Left lung (tissue), 10 donors: ENCODE results near the gene GALNT2. TPM values are rescaled to one million over a fixed set of nuclear protein-coding genes. Genes with fewer than 3 reads are reported as not detected.

Experiments
- ATAC-seq: fragments of 200-7000 bp; cut with Tn5 transposase; one replicate; pipeline ENCODE4 v1.9.1; 2020; ENCODE audit warnings: moderate library complexity
- DNase-seq, 4 donors: peaks; one replicate each; pipeline ENCODE4 v3.0.0-alpha.2; 2013 to 2020
- H3K27ac ChIP-seq, 2 donors: fragments of 200-600 bp; sonication (generic) in 1 of 2; one replicate each; pipeline versions ENCODE4 v1.5.0 to v1.8.0; 2020 to 2021
- H3K27me3 ChIP-seq, 2 donors: fragments of 200-600 bp; sonication (generic) in 1 of 2; one replicate each; pipeline versions ENCODE4 v1.5.0 to v1.8.0; 2020 to 2021
- H3K36me3 ChIP-seq, 2 donors: fragments of 200-600 bp; sonication (generic) in 1 of 2; one replicate each; pipeline versions ENCODE4 v1.5.0 to v1.8.0; 2020 to 2021
- H3K4me1 ChIP-seq, 2 donors: fragments of 200-600 bp; one replicate each; pipeline ENCODE4 v1.8.0; 2021
- H3K4me3 ChIP-seq, 2 donors: fragments of 200-600 bp; sonication (generic) in 1 of 2; one replicate each; pipeline versions ENCODE4 v1.5.0 to v1.8.0; 2020 to 2021; ENCODE audit warnings: mild to moderate bottlenecking in 1 of 2
- H3K9me3 ChIP-seq, 2 donors: fragments of 200-600 bp; sonication (generic) in 1 of 2; one replicate each; pipeline versions ENCODE4 v1.5.0 to v1.8.0; 2020 to 2021
- CTCF ChIP-seq, 2 donors: fragments of 200-600 bp; sonication (generic) in 1 of 2; IDR thresholded peaks; one replicate each; pipeline versions ENCODE4 v1.5.0 to v1.8.0; 2021; ENCODE audit warnings: antibody characterized with exemption in 2 of 2
- intact Hi-C, 2 donors: fragments of 100-400 bp; cut with DNase I; formaldehyde crosslinking; loops; one replicate each; pipeline versions ENCODE4 v1.11.2 to v1.14.2; 2022
- polyA plus RNA-seq, 6 donors: library from polyadenylated mRNA; unstranded; fragments of 120-200 nt; gene quantifications; one replicate each; pipeline ENCODE4 v1.2.1, GENCODE V29; 2013; ENCODE audit not compliant: insufficient read length in 6 of 6
- total RNA-seq, 2 donors: library from RNA; stranded (reverse); fragmentation: NEBNext Ultra II Directional; extraction: Animal tissue kit (Norgen Biotek cat#: 25700); gene quantifications; one replicate each; pipeline ENCODE4 v1.2.1, GENCODE V29; 2021
- donor health status: DM: no; HTN: yes; CAD: no.
- donor health status: DM: no; HTN: no; CAD: no.

The GALNT2 gene
- total and polyA plus RNA-seq, 8 donors = 27.6 to 114 (median 40.0) TPM

- Histone ChIP-seq H3K4me3 (no peak overlapping the region), H3K27me3 (no peaks in the 10 kb centered on the region), H3K4me1 (peaks cover 17 to 55% of the 10 kb centered on the region in 2 donors), H3K27ac (peak overlapping the region in 1 of 2 donors; percentile 50), H3K9me3 (no peaks in the 10 kb centered on the region), H3K36me3 (no peaks in the 10 kb centered on the region)
- DNase-seq (no peak), ATAC-seq (peak; percentile 52)
- intact Hi-C loops = no loop called here
- no peak for TF ChIP-seq CTCF (IDR thresholded peaks at IDR 0.05)
Observed at GRCh38 chr1:230127105-230128054, 60.3 kb downstream of the GALNT2 start.

- no peak for TF ChIP-seq CTCF (IDR thresholded peaks at IDR 0.05)
- Histone ChIP-seq H3K27me3 (no peaks in the 10 kb centered on the region), H3K9me3 (no peaks in the 10 kb centered on the region), H3K27ac (no peak overlapping the region), H3K36me3 (no peaks in the 10 kb centered on the region), H3K4me1 (peaks cover 17 to 60% of the 10 kb centered on the region in 2 donors), H3K4me3 (no peak overlapping the region)
- no peak for DNase-seq
- no peak for ATAC-seq
- intact Hi-C loops = no loop called here
Observed at GRCh38 chr1:230128569-230129285, 61.7 kb downstream of the GALNT2 start.

GRCh38 chr1:230129341-230129740 lies 62.3 kb downstream of the GALNT2 start:
- H3K4me3 ChIP-seq = no peak overlapping the region
- no peaks in the 10 kb centered on the region for H3K27me3 ChIP-seq
- ATAC-seq = no peak
- intact Hi-C loops = no loop called here
- H3K4me1 ChIP-seq = peaks cover 13 to 60% of the 10 kb centered on the region in 2 donors
- no peak for DNase-seq
- H3K27ac ChIP-seq = no peak overlapping the region
- no peaks in the 10 kb centered on the region for H3K36me3 ChIP-seq
- no peaks in the 10 kb centered on the region for H3K9me3 ChIP-seq
- TF ChIP-seq CTCF (IDR thresholded peaks at IDR 0.05) = no peak

GRCh38 chr1:230130172-230130944 lies 63.3 kb downstream of the GALNT2 start:
- Histone ChIP-seq H3K9me3 (no peaks in the 10 kb centered on the region), H3K4me1 (peaks cover 7 to 51% of the 10 kb centered on the region in 2 donors), H3K36me3 (no peaks in the 10 kb centered on the region), H3K27me3 (no peaks in the 10 kb centered on the region), H3K4me3 (no peak overlapping the region), H3K27ac (no peak overlapping the region)
- no peak for TF ChIP-seq CTCF (IDR thresholded peaks at IDR 0.05)
- DNase-seq (no peak), ATAC-seq (no peak)
- intact Hi-C loops = no loop called here
